ENCODE data around the gene SPR. TPM values are rescaled to one million over a fixed set of nuclear protein-coding genes. Genes with fewer than 3 reads are reported as not detected.

The SPR gene
- total and polyA plus RNA-seq, 2 of the 4 experiments (the other 2 are of a cell fraction) = 14.3 to 17.4 TPM

DNA sequence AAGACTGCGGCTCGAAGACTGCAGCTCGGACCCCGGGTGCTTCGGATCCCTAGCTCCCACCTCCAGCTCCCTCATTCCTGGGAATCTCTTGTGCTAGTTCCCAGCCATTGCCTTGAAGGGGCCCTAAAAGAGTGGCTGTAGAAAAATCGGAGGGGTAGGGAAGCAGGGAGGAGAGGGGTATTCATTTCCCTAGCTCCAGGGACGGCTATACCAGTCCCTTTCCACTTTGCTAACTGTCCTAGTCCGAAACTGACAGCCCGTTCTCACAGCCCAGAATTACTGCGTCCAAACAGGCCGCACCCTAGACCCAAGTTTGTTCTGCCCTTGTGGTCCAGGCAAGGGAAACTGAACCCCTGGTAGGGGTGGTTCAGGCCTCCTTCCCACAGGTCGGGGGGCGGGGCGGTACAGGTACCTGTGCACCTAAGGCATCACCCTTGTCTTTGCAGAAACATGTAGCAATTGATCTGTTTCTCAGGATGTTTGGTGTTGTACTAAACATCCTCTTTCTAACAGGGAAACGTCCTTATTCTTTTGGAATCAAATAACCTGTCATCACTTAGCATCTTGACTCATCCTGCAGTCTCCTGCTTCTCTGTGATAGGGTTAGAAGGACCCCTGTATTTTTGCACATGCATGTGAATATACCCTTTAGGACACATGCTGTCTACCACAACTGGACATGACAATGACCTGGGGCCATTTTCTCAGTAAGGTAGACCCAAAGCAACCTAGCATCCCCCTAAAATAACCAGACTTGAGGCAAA is 34.1 kb downstream of the SPR start:
- Histone ChIP-seq H4K5ac (ENCODE audit: low read depth, low read length) (no peak overlapping the region), H3K4me1 (ENCODE audit: control insufficient read depth, insufficient read depth, low read length) (peaks cover 2% of the 10 kb centered on the region; the same call in 1 of the 2 replicates), H2BK15ac (ENCODE audit: low read depth, low read length) (no peak overlapping the region), H2AK9ac (replicated peaks; ENCODE audit: low read depth, low read length, poor library complexity) (no peak overlapping the region), H3K18ac (ENCODE audit: low read depth, low read length) (no peak overlapping the region), H3K27ac (ENCODE audit: insufficient read depth, low read length) (no peak overlapping the region), H3K56ac (ENCODE audit: extremely low read depth, insufficient read depth, low read length) (no peak overlapping the region), H3K4me3 (ENCODE audit: insufficient read depth, low read depth, low read length) (no peak overlapping the region), H4K8ac (ENCODE audit: low read depth in 2 of 2, low read length in 2 of 2) (no peak overlapping the region), H3K14ac (replicated peaks; ENCODE audit: low read depth, low read length) (no peak overlapping the region), H3K4me2 (ENCODE audit: low read depth, low read length) (no peak overlapping the region), H3K4ac (ENCODE audit: low read depth, low read length) (no peak overlapping the region), H2BK20ac (ENCODE audit: low read depth, low read length) (no peak overlapping the region), H4K20me1 (ENCODE audit: insufficient read depth, low read length) (peaks cover 40% of the 10 kb centered on the region; the same call in 1 of the 2 replicates), H3K23ac (ENCODE audit: low read depth, low read length) (no peak overlapping the region), H2AK5ac (ENCODE audit: low read depth, low read length) (no peak overlapping the region), H3K9me3 (ENCODE audit: control insufficient read depth, insufficient read depth, low read length) (peaks cover 25% of the 10 kb centered on the region), H3K9ac (ENCODE audit: low read depth, low read length) (no peak overlapping the region), H2BK120ac (ENCODE audit: low read depth, low read length) (no peak overlapping the region), H2AFZ (replicated peaks; ENCODE audit: low read length, poor library complexity) (no peak overlapping the region), H3K36me3 (ENCODE audit: control insufficient read depth, insufficient read depth, low read length) (no peaks in the 10 kb centered on the region), H2BK5ac (ENCODE audit: low read depth, low read length, poor library complexity, severe bottlenecking) (no peak overlapping the region), H3K9me1 (ENCODE audit: insufficient read depth, low read length) (no peaks in the 10 kb centered on the region), H3K79me1 (ENCODE audit: low read depth in 1 of 2, low read length in 2 of 2) (no peaks in the 10 kb centered on the region), H4K91ac (ENCODE audit: insufficient read depth, low read depth, low read length) (no peak overlapping the region), H3K27me3 (ENCODE audit: control insufficient read depth, insufficient read depth, low read length) (peaks cover 98% of the 10 kb centered on the region)
- no peak for DNase-seq
- no TSS peak for BruUV-seq (replicated peaks)
- TF ChIP-seq MAFK (IDR thresholded peaks at IDR 0.05; ENCODE audit: low read depth, low read length) (no peak), CHD1 (IDR thresholded peaks at IDR 0.05; ENCODE audit: low read depth, low read length) (no peak), CEBPB (IDR thresholded peaks at IDR 0.05; ENCODE audit: low read depth, low read length) (no peak)
- TF ChIP-seq, protein P1, sequence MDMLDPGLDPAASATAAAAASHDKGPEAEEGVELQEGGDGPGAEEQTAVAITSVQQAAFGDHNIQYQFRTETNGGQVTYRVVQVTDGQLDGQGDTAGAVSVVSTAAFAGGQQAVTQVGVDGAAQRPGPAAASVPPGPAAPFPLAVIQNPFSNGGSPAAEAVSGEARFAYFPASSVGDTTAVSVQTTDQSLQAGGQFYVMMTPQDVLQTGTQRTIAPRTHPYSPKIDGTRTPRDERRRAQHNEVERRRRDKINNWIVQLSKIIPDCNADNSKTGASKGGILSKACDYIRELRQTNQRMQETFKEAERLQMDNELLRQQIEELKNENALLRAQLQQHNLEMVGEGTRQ (IDR thresholded peaks at IDR 0.05; ENCODE audit: low read depth, low read length) = no peak
- in situ Hi-C loops (cut with MboI; ENCODE audit: low sequenced_read_pairs) (no loop called here), intact Hi-C loops (cut with micrococcal nuclease) (no loop called here), dilution Hi-C loops (cut with HindIII; ENCODE audit: low sequenced_read_pairs, unreplicated experiment) (no loop called here)
- CTCF ChIA-PET = no interaction called here
- POLR2A ChIA-PET (ENCODE audit: unreplicated experiment) = no interaction called here
- no peak for ATAC-seq (ENCODE audit: low read depth)
- WGBS, 2 experiments (ENCODE audit: extremely low coverage in 2 of 2, insufficient read length in 1 of 2) = 20% methylated on average over 1 of the region's 15 CpGs; no CpG with 5 or more reads in 1 of the 2 experiments
